GM12873 (cell line): ENCODE results near the gene CCDC85C.

ENCODE experiments used
- TF ChIP-seq, protein P1 (sequence below): IDR thresholded peaks from 2 replicates; pipeline ENCODE4 v1.5.1; 2012; ENCODE audit warnings: low read depth, mild to moderate bottlenecking, moderate library complexity, low read length, control low read depth; ENCODE audit not compliant: insufficient read depth; ENCODE audit errors: missing control alignments

CCDC85C gene

GRCh38 chr14:99595524-99595923 lies 8.5 kb downstream of the CCDC85C start:
- TF ChIP-seq, protein P1, sequence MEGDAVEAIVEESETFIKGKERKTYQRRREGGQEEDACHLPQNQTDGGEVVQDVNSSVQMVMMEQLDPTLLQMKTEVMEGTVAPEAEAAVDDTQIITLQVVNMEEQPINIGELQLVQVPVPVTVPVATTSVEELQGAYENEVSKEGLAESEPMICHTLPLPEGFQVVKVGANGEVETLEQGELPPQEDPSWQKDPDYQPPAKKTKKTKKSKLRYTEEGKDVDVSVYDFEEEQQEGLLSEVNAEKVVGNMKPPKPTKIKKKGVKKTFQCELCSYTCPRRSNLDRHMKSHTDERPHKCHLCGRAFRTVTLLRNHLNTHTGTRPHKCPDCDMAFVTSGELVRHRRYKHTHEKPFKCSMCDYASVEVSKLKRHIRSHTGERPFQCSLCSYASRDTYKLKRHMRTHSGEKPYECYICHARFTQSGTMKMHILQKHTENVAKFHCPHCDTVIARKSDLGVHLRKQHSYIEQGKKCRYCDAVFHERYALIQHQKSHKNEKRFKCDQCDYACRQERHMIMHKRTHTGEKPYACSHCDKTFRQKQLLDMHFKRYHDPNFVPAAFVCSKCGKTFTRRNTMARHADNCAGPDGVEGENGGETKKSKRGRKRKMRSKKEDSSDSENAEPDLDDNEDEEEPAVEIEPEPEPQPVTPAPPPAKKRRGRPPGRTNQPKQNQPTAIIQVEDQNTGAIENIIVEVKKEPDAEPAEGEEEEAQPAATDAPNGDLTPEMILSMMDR, result no peak

DNA sequence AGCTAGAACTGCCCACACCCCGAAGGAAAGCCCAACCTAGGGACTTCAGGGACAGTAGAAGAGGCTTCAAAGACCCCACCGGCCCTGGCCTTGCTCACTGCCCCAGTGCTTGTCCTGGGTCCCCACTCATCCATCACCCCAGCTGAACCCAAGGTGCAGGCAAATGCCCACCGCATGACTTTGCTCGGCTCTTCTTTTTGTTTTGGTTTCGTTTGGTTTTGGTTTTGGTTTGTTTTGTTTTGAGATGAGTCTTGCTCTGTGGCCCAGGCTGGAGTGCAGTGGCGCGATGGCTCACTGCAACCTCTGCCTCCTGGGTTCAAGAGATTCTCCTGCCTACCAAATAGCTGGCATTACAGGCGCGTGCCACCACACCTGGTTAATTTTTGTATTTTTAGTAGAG lies 9.0 kb downstream of the CCDC85C start:
- TF ChIP-seq, protein P1, result no peak

DNA sequence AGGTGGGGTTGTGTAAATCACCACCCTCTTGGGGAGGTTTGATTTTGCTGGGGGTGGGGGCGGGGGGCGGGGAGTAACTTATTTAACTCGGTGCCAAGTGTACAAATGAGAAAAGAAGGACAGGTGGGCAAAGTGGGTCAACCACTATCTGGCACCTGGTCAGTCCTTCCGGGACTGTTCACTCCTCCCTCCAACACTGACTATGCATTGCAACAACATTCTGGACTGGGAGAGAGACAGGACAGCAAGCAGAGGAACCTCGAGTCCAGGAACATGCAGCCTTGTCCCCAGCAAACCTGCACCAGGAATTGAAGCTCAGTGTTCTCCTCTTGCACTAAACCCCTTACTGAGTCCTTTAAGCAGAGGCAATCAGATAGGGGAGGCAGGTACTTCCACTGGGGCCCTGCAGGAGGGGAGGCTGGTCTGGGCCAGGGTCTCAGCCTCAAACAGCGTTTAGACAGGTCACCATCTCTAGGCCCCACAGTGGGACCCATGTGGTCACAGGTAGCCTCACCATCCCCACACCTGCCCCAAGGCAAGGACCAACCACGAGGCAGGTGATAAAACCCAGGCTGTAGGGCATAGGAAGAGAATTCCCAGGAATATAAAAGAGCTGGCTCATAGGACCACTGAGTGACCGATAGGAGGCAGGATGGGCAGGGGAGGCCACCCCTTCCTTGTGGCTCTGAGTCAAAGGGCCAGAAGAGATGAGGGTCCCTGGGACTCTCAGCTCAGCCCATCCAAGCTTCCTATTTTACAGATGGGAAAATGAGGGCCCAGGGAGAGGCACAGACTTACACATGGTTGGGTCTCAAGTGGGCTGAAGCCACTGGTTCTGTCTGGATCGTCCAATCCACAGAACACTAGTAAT lies 9.8 kb downstream of the CCDC85C start:
- TF ChIP-seq, protein P1, result no peak

GRCh38 chr14:99592933-99593753 lies 10.9 kb downstream of the CCDC85C start:
- TF ChIP-seq, protein P1, result no peak

DNA sequence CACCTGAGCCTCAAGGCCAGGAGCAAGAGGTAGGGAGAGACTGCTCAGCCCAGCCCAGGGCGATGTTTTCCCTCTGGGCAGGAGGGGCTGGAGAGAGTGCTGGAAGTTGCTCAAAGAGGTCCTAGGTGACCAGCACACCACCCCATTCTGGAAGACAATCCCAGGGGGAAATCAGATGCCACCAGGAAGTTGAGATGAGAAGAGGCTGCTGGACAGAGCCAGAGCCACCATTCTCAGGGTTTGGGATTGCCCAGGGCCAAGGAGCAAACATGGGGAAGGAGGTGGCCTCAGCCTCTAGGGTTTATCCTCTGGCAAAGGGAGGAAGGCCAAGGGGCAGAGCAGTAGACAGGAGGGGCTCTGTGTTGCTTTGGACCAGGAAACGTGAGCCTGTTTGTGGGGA lies 11.6 kb downstream of the CCDC85C start:
- TF ChIP-seq, protein P1, result no peak

DNA sequence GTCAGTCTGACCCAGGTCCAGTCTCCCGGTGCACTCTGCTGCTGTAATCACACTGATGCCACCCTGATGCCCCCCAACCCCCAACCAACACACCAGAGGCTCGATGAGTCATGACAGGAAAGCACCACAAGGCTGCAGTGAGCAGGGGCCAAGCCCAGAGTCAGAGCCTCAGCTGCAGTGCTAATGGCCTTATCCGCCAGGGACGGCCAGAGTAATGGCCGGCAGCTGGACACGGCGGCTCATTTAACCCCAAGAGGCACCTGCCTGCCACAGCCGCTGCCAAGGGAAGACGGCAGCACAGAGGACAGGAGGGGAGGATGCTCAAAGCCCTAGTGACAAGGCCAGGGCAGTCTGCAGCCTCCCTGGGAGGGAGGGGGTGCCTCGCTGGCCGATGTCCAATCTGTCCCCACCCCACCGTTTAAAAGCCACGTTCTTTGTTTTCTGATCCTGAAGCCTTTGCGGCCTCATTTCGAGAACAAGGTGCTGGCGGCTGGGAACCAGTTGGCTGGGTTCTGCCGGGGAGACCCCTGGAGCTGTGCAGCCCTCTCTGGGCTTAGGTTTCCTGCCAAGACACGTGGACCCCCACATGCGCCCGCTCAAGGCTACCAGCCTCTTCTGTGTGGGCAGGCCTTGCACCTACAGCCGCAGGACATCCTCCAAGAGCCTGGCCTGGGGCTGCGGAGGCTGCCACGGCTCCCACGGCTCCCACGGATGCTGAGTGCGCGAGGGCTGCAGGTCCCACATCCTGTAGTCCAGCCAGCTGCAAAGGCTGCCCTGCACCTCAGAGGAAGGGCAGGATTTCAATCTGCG lies 13.1 kb downstream of the CCDC85C start:
- TF ChIP-seq, protein P1, result no peak
